GM21529 (cell line): Measurements from ENCODE around the gene CHIC2.

Experiments used
- ATAC-seq: cut with Tn5 transposase; IDR thresholded peaks from one replicate; pipeline ENCODE4 v1.9.1; 2021; ENCODE audit not compliant: unreplicated experiment

CHIC2 gene

GRCh38 chr4:54093324-54094240, 29.2 kb upstream of the CHIC2 start:
- no peak for ATAC-seq

- no peak for ATAC-seq
Measured at GRCh38 chr4:54092405-54093323, 28.3 kb upstream of the CHIC2 start.

- peak; percentile 68 for ATAC-seq
Measured at GRCh38 chr4:54091637-54092404, 27.4 kb upstream of the CHIC2 start.

- peak; percentile 46 for ATAC-seq
Measured at GRCh38 chr4:54090804-54091623, 26.6 kb upstream of the CHIC2 start.

GRCh38 chr4:54090404-54090803, 26.0 kb upstream of the CHIC2 start:
- no peak for ATAC-seq

- no peak for ATAC-seq
Measured at GRCh38 chr4:54089875-54090274, 25.5 kb upstream of the CHIC2 start.

- no peak for ATAC-seq
Measured at GRCh38 chr4:54085284-54085683, 20.9 kb upstream of the CHIC2 start.

GRCh38 chr4:54082168-54082567, 17.8 kb upstream of the CHIC2 start:
- no peak for ATAC-seq

GRCh38 chr4:54077812-54078211, 13.4 kb upstream of the CHIC2 start:
- ATAC-seq = no peak

- ATAC-seq = no peak
Measured at GRCh38 chr4:54076673-54077072, 12.3 kb upstream of the CHIC2 start.

GRCh38 chr4:54074381-54074780, 10.0 kb upstream of the CHIC2 start:
- no peak for ATAC-seq

- no peak for ATAC-seq
Measured at GRCh38 chr4:54073271-54073880, 9.0 kb upstream of the CHIC2 start.

- ATAC-seq = no peak
Measured at GRCh38 chr4:54067166-54067565, 2.8 kb upstream of the CHIC2 start.

- ATAC-seq = no peak
Measured at GRCh38 chr4:54066718-54067129, 2.3 kb upstream of the CHIC2 start.

- no peak for ATAC-seq
Measured at GRCh38 chr4:54066088-54066415, 1.6 kb upstream of the CHIC2 start.

GRCh38 chr4:54065282-54066087, 1.1 kb upstream of the CHIC2 start:
- ATAC-seq = no peak

- peak; percentile 29 for ATAC-seq
Measured at GRCh38 chr4:54063737-54064316, 578 bp downstream of the CHIC2 start.

- ATAC-seq = no peak
Measured at GRCh38 chr4:54063229-54063628, 1.2 kb downstream of the CHIC2 start.

- ATAC-seq = no peak
Measured at GRCh38 chr4:54062392-54062791, 2.0 kb downstream of the CHIC2 start.
